HG03097 (cell line): Measurements from ENCODE around the gene USP32.
"Not testable (repeated sequence)": the region's sequence is repeated elsewhere in the genome, so short reads cannot be mapped to it uniquely, and the experiment has no call there.

Experiments
- ATAC-seq: cut with Tn5 transposase; IDR thresholded peaks from one replicate; pipeline ENCODE4 v1.9.1; 2021; ENCODE audit not compliant: unreplicated experiment, low FRiP score

The USP32 gene

GRCh38 chr17:60186846-60187745 is 204.8 kb downstream of the USP32 start:
- ATAC-seq = not testable (repeated sequence)

GRCh38 chr17:60186372-60186771 is 205.6 kb downstream of the USP32 start:
- ATAC-seq = not testable (repeated sequence)

GRCh38 chr17:60180380-60180779 is 211.6 kb downstream of the USP32 start:
- ATAC-seq = not testable (repeated sequence)

- ATAC-seq = not testable (repeated sequence)
Observed at GRCh38 chr17:60178180-60178579, 213.8 kb downstream of the USP32 start.

- not testable (repeated sequence) for ATAC-seq
Observed at GRCh38 chr17:60176763-60177162, 215.2 kb downstream of the USP32 start.

GRCh38 chr17:60174767-60175166 is 217.2 kb downstream of the USP32 start:
- not testable (repeated sequence) for ATAC-seq

- ATAC-seq = no peak
Observed at GRCh38 chr17:60174035-60174434, 217.9 kb downstream of the USP32 start.

- ATAC-seq = no peak
Observed at GRCh38 chr17:60173304-60173819, 218.6 kb downstream of the USP32 start.

GRCh38 chr17:60171753-60172079 is 220.2 kb downstream of the USP32 start:
- ATAC-seq = no peak

GRCh38 chr17:60170835-60171752 is 220.8 kb downstream of the USP32 start:
- ATAC-seq = no peak

GRCh38 chr17:60169921-60170817 is 221.8 kb downstream of the USP32 start:
- ATAC-seq = no peak

- ATAC-seq = no peak
Observed at GRCh38 chr17:60168654-60169053, 223.3 kb downstream of the USP32 start.

- no peak for ATAC-seq
Observed at GRCh38 chr17:60167065-60167741, 224.7 kb downstream of the USP32 start.

GRCh38 chr17:60165971-60166370 is 226.0 kb downstream of the USP32 start:
- no peak for ATAC-seq

GRCh38 chr17:60165223-60165622 is 226.7 kb downstream of the USP32 start:
- no peak for ATAC-seq

GRCh38 chr17:60164697-60165096 is 227.2 kb downstream of the USP32 start:
- no peak for ATAC-seq

GRCh38 chr17:60164164-60164563 is 227.8 kb downstream of the USP32 start:
- no peak for ATAC-seq

- ATAC-seq = no peak
Observed at GRCh38 chr17:60163108-60163784, 228.7 kb downstream of the USP32 start.
